ENCODE data around the gene ANKRD33.

DNA sequence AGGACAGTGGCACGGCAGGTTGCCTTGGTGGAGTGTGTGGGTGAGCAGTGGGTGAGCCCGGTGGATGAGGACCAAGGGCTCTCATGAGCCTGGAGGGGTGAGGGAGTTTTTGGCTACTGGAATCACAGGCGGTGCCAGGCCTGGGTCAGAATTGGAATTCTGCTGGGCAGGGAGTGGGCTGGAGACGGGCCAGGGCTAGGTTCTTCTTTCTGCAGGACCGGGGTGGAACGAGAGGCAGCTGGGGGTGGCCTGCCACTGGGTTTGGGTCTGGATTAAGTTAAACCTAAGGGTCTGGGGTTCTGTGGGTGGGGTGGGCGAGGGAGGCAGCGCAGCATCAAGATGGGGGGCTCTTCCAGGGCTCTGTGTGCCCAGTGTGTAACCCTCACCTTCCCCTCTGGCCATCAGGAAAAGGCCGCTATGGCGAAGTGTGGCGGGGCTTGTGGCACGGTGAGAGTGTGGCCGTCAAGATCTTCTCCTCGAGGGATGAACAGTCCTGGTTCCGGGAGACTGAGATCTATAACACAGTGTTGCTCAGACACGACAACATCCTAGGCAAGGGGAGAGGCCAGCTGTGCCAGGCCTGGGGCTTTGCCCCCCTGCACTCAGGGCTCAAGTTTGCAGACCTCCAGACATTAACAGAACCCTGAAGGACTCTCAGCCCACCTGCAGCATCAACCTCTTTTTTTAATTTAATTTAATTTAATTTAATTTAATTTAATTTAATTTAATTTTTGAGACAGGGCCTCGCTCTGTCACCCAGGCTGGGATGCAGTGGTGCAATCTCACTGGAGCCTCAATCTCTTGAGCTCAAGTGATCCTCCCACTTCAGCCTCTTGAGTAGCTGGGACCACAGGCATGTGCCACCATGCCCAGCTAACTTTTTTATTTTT lies 26.4 kb downstream of the ANKRD33 start:
- TF ChIP-seq, protein P1, sequence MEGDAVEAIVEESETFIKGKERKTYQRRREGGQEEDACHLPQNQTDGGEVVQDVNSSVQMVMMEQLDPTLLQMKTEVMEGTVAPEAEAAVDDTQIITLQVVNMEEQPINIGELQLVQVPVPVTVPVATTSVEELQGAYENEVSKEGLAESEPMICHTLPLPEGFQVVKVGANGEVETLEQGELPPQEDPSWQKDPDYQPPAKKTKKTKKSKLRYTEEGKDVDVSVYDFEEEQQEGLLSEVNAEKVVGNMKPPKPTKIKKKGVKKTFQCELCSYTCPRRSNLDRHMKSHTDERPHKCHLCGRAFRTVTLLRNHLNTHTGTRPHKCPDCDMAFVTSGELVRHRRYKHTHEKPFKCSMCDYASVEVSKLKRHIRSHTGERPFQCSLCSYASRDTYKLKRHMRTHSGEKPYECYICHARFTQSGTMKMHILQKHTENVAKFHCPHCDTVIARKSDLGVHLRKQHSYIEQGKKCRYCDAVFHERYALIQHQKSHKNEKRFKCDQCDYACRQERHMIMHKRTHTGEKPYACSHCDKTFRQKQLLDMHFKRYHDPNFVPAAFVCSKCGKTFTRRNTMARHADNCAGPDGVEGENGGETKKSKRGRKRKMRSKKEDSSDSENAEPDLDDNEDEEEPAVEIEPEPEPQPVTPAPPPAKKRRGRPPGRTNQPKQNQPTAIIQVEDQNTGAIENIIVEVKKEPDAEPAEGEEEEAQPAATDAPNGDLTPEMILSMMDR (conservative IDR thresholded peaks at IDR 0.05; ENCODE audit: low read depth, low read length): no peak
- TF ChIP-seq EZH2phosphoT487 (IDR thresholded peaks at IDR 0.05; ENCODE audit: borderline replicate concordance, low read length) (no peak), EZH2 (IDR thresholded peaks at IDR 0.05; ENCODE audit: low read length, unreplicated experiment) (no peak)
